Neural cell (in vitro differentiated cells): ENCODE measurements around the gene TMEM187. TPM values are rescaled to one million over a fixed set of nuclear protein-coding genes. Genes with fewer than 3 reads are reported as not detected.

ENCODE experiments used
- H2AFZ ChIP-seq: fragments of 200-600, 300-800 bp; sonication (generic), shearing (Covaris generic); 2 replicates; pipeline ENCODE4 v1.6.0; 2014; ENCODE audit warnings: low read depth, mild to moderate bottlenecking, antibody characterized with exemption, low read length, moderate library complexity
- H3F3A ChIP-seq: fragments of 200-600 bp; shearing (Covaris generic); 2 replicates; pipeline ENCODE4 v1.6.1; 2016; ENCODE audit warnings: mild to moderate bottlenecking, moderate library complexity, mixed read lengths, antibody characterized with exemption, low read length; ENCODE audit not compliant: insufficient read depth, poor library complexity, severe bottlenecking
- H3K27ac ChIP-seq: fragments of 200-600, 300-800 bp; sonication (generic), shearing (Covaris generic); 2 replicates; pipeline ENCODE4 v1.5.1; 2014; ENCODE audit warnings: mild to moderate bottlenecking, low read length, moderate library complexity
- H3K27me3 ChIP-seq: fragments of 300-800, 200-600 bp; sonication (generic), shearing (Covaris generic); 2 replicates; pipeline ENCODE4 v1.6.0; 2014; ENCODE audit warnings: mild to moderate bottlenecking, low read depth, low read length, moderate library complexity; ENCODE audit not compliant: insufficient read depth
- H3K36me3 ChIP-seq: fragments of 300-800, 200-600 bp; sonication (generic), shearing (Covaris generic); 2 replicates; pipeline ENCODE4 v1.5.1; 2014; ENCODE audit warnings: mild to moderate bottlenecking, antibody characterized with exemption, low read length, moderate library complexity; ENCODE audit not compliant: insufficient read depth
- H3K4me2 ChIP-seq: fragments of 300-800, 200-600 bp; sonication (generic), shearing (Covaris generic); 2 replicates; pipeline ENCODE4 v1.6.0; 2014; ENCODE audit warnings: mild to moderate bottlenecking, low read length
- H3K4me3 ChIP-seq: fragments of 300-800, 200-600 bp; sonication (generic), shearing (Covaris generic); 2 replicates; pipeline ENCODE4 v1.5.1; 2014; ENCODE audit warnings: mild to moderate bottlenecking, low read length, moderate library complexity
- H3K79me2 ChIP-seq: fragments of 200-600 bp; shearing (Covaris generic); replicated peaks from 2 replicates; pipeline ENCODE4 v1.6.0; 2014; ENCODE audit warnings: mild to moderate bottlenecking, low read length, moderate library complexity; ENCODE audit not compliant: insufficient read depth
- H3K9ac ChIP-seq: fragments of 300-800, 200-600 bp; sonication (generic), shearing (Covaris generic); 2 replicates; pipeline ENCODE4 v1.6.1; 2016; ENCODE audit warnings: mild to moderate bottlenecking, low read length, mixed read lengths
- H3K9me2 ChIP-seq: fragments of 200-600 bp; shearing (Covaris generic); 2 replicates; pipeline ENCODE4 v1.6.1; 2016; ENCODE audit warnings: mild to moderate bottlenecking, low read length, mixed read lengths; ENCODE audit not compliant: insufficient read depth
- H3K9me3 ChIP-seq: fragments of 200-600, 300-800 bp; sonication (generic), shearing (Covaris generic); 2 replicates; pipeline ENCODE4 v1.6.1; 2016; ENCODE audit warnings: mild to moderate bottlenecking, mixed run types, low read length, moderate library complexity, mixed read lengths
- H4K20me1 ChIP-seq: fragments of 200-600 bp; shearing (Covaris generic); 2 replicates; pipeline ENCODE4 v1.6.1; 2016; ENCODE audit warnings: mild to moderate bottlenecking, mixed run types; ENCODE audit not compliant: insufficient read depth
- EP300 ChIP-seq: fragments of 450-650 bp; conservative IDR thresholded peaks from 2 replicates; pipeline ENCODE4 v1.6.1; 2014; ENCODE audit warnings: antibody characterized with exemption, mild to moderate bottlenecking, moderate library complexity; ENCODE audit not compliant: poor library complexity, severe bottlenecking
- EZH2 ChIP-seq: fragments of 200-600, 300-800 bp; shearing (Covaris generic), sonication (generic); IDR thresholded peaks from 2 replicates; pipeline ENCODE4 v1.6.1; 2014; ENCODE audit warnings: antibody characterized with exemption, low read length, borderline replicate concordance, mild to moderate bottlenecking; ENCODE audit not compliant: insufficient read depth, poor library complexity, severe bottlenecking
- MXI1 ChIP-seq: fragments of 450-650 bp; conservative IDR thresholded peaks from 2 replicates; pipeline ENCODE4 v1.6.1; 2014; ENCODE audit warnings: antibody characterized with exemption, mild to moderate bottlenecking; ENCODE audit not compliant: poor library complexity, severe bottlenecking
- POLR2AphosphoS5 ChIP-seq: IDR thresholded peaks from 2 replicates; pipeline ENCODE4 v1.6.1; 2012
- RAD21 ChIP-seq: fragments of 450-650 bp; conservative IDR thresholded peaks from 2 replicates; pipeline ENCODE4 v1.6.1; 2014; ENCODE audit warnings: antibody characterized with exemption, mild to moderate bottlenecking, moderate library complexity
- SMC3 ChIP-seq: fragments of 450-650 bp; conservative IDR thresholded peaks from 2 replicates; pipeline ENCODE4 v1.6.1; 2014; ENCODE audit warnings: antibody characterized with exemption, mild to moderate bottlenecking, moderate library complexity; ENCODE audit not compliant: poor library complexity
- TAF1 ChIP-seq: IDR thresholded peaks from 2 replicates; pipeline ENCODE4 v1.6.1; 2012; ENCODE audit warnings: low read depth
- polyA plus RNA-seq: library from polyadenylated mRNA; depleted of rRNA; stranded (reverse); fragments of >200 nt; gene quantifications from 2 replicates; pipeline ENCODE4 v1.2.3, GENCODE V29; 2014
- TF ChIP-seq, protein P1 (sequence below): fragments of 450-650 bp; IDR thresholded peaks from 2 replicates; pipeline ENCODE4 v1.5.1; 2014; ENCODE audit warnings: antibody characterized with exemption, mild to moderate bottlenecking, moderate library complexity; ENCODE audit not compliant: poor library complexity, severe bottlenecking
- TF ChIP-seq, protein P2 (sequence below): IDR thresholded peaks from 2 replicates; pipeline ENCODE4 v1.6.1; 2012; ENCODE audit warnings: borderline replicate concordance

Gene TMEM187
- polyA plus RNA-seq, 1 donor from 2014 or later, result 5.2 TPM

- Histone ChIP-seq H3K9ac (no peak overlapping the region), H3K36me3 (no peaks in the 10 kb centered on the region), H3K27ac (no peak overlapping the region), H3K9me2 (no peaks in the 10 kb centered on the region), H2AFZ (no peak overlapping the region), H3K4me3 (no peak overlapping the region), H3F3A (no peaks in the 10 kb centered on the region), H3K79me2 (no peaks in the 10 kb centered on the region), H4K20me1 (no peaks in the 10 kb centered on the region), H3K4me2 (no peak overlapping the region), H3K27me3 (no peaks in the 10 kb centered on the region), H3K9me3 (no peaks in the 10 kb centered on the region)
- no peak for TF ChIP-seq POLR2AphosphoS5
- TF ChIP-seq EZH2, result no peak
These were observed 22.4 kb upstream of the TMEM187 start for GRCh38 chrX:153950127-153950526.

- no peaks in the 10 kb centered on the region for H3K36me3 ChIP-seq
- no peaks in the 10 kb centered on the region for H4K20me1 ChIP-seq
- H3K79me2 ChIP-seq, result no peaks in the 10 kb centered on the region
- H3K27ac ChIP-seq, result no peak overlapping the region
- H3F3A ChIP-seq, result no peaks in the 10 kb centered on the region
- H3K9me3 ChIP-seq, result no peaks in the 10 kb centered on the region
- no peak overlapping the region for H3K4me2 ChIP-seq
- no peak overlapping the region for H3K9ac ChIP-seq
- no peak overlapping the region for H2AFZ ChIP-seq
- no peaks in the 10 kb centered on the region for H3K9me2 ChIP-seq
- no peaks in the 10 kb centered on the region for H3K27me3 ChIP-seq
- no peak overlapping the region for H3K4me3 ChIP-seq
- TF ChIP-seq SMC3 (no peak), POLR2AphosphoS5 (no peak), MXI1 (no peak), RAD21 (no peak), EZH2 (no peak), TAF1 (no peak), EP300 (no peak)
- TF ChIP-seq, protein P1, sequence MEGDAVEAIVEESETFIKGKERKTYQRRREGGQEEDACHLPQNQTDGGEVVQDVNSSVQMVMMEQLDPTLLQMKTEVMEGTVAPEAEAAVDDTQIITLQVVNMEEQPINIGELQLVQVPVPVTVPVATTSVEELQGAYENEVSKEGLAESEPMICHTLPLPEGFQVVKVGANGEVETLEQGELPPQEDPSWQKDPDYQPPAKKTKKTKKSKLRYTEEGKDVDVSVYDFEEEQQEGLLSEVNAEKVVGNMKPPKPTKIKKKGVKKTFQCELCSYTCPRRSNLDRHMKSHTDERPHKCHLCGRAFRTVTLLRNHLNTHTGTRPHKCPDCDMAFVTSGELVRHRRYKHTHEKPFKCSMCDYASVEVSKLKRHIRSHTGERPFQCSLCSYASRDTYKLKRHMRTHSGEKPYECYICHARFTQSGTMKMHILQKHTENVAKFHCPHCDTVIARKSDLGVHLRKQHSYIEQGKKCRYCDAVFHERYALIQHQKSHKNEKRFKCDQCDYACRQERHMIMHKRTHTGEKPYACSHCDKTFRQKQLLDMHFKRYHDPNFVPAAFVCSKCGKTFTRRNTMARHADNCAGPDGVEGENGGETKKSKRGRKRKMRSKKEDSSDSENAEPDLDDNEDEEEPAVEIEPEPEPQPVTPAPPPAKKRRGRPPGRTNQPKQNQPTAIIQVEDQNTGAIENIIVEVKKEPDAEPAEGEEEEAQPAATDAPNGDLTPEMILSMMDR, result no peak
- TF ChIP-seq, protein P2, sequence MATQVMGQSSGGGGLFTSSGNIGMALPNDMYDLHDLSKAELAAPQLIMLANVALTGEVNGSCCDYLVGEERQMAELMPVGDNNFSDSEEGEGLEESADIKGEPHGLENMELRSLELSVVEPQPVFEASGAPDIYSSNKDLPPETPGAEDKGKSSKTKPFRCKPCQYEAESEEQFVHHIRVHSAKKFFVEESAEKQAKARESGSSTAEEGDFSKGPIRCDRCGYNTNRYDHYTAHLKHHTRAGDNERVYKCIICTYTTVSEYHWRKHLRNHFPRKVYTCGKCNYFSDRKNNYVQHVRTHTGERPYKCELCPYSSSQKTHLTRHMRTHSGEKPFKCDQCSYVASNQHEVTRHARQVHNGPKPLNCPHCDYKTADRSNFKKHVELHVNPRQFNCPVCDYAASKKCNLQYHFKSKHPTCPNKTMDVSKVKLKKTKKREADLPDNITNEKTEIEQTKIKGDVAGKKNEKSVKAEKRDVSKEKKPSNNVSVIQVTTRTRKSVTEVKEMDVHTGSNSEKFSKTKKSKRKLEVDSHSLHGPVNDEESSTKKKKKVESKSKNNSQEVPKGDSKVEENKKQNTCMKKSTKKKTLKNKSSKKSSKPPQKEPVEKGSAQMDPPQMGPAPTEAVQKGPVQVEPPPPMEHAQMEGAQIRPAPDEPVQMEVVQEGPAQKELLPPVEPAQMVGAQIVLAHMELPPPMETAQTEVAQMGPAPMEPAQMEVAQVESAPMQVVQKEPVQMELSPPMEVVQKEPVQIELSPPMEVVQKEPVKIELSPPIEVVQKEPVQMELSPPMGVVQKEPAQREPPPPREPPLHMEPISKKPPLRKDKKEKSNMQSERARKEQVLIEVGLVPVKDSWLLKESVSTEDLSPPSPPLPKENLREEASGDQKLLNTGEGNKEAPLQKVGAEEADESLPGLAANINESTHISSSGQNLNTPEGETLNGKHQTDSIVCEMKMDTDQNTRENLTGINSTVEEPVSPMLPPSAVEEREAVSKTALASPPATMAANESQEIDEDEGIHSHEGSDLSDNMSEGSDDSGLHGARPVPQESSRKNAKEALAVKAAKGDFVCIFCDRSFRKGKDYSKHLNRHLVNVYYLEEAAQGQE, result no peak
These were observed 20.7 kb upstream of the TMEM187 start for GRCh38 chrX:153951683-153952372.
